ENCODE measurements around the gene PHB1. TPM values are rescaled to one million over a fixed set of nuclear protein-coding genes. Genes with fewer than 3 reads are reported as not detected.

PHB1 gene
- total RNA-seq, 1 donor: 71.7 TPM

GRCh38 chr17:49440581-49440980 lies 25.9 kb upstream of the PHB1 start:
- no peak overlapping the region for H3K4me2 ChIP-seq (ENCODE audit: insufficient read depth, low read length)
- DNase-seq (ENCODE audit: insufficient read length, low spot score, missing footprints): no peak
- TF ChIP-seq, protein P1, sequence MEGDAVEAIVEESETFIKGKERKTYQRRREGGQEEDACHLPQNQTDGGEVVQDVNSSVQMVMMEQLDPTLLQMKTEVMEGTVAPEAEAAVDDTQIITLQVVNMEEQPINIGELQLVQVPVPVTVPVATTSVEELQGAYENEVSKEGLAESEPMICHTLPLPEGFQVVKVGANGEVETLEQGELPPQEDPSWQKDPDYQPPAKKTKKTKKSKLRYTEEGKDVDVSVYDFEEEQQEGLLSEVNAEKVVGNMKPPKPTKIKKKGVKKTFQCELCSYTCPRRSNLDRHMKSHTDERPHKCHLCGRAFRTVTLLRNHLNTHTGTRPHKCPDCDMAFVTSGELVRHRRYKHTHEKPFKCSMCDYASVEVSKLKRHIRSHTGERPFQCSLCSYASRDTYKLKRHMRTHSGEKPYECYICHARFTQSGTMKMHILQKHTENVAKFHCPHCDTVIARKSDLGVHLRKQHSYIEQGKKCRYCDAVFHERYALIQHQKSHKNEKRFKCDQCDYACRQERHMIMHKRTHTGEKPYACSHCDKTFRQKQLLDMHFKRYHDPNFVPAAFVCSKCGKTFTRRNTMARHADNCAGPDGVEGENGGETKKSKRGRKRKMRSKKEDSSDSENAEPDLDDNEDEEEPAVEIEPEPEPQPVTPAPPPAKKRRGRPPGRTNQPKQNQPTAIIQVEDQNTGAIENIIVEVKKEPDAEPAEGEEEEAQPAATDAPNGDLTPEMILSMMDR (IDR thresholded peaks at IDR 0.05; ENCODE audit: extremely low read depth, low read depth, low read length): no peak
- no peaks in the 10 kb centered on the region for H4K20me1 ChIP-seq (ENCODE audit: insufficient read depth, low read length)
- no peaks in the 10 kb centered on the region for H3K79me2 ChIP-seq (ENCODE audit: insufficient read depth, low read length)
- H3K9me3 ChIP-seq (ENCODE audit: low read depth, low read length): no peaks in the 10 kb centered on the region
- no peak overlapping the region for H3K4me3 ChIP-seq (ENCODE audit: insufficient read depth, low read length)
- no peak overlapping the region for H2AFZ ChIP-seq (ENCODE audit: low read length)
- H3K27me3 ChIP-seq (ENCODE audit: insufficient read depth, low read length): peaks cover 42% of the 10 kb centered on the region
- no peak overlapping the region for H3K27ac ChIP-seq (ENCODE audit: low read depth, low read length)
- H3K36me3 ChIP-seq (ENCODE audit: insufficient read depth, low read length): no peaks in the 10 kb centered on the region
- peaks cover 10% of the 10 kb centered on the region for H3K4me1 ChIP-seq (ENCODE audit: insufficient read depth, low read length)

- no peaks in the 10 kb centered on the region for H4K20me1 ChIP-seq (ENCODE audit: insufficient read depth, low read length)
- no peak overlapping the region for H3K27ac ChIP-seq (ENCODE audit: low read depth, low read length)
- H3K27me3 ChIP-seq (ENCODE audit: insufficient read depth, low read length): peaks cover 42% of the 10 kb centered on the region
- TF ChIP-seq, protein P1 (IDR thresholded peaks at IDR 0.05; ENCODE audit: extremely low read depth, low read depth, low read length): no peak
- peaks cover 10% of the 10 kb centered on the region for H3K4me1 ChIP-seq (ENCODE audit: insufficient read depth, low read length)
- peak; percentile 89 for DNase-seq (ENCODE audit: insufficient read length, low spot score, missing footprints)
- no peak overlapping the region for H3K4me2 ChIP-seq (ENCODE audit: insufficient read depth, low read length)
- no peaks in the 10 kb centered on the region for H3K79me2 ChIP-seq (ENCODE audit: insufficient read depth, low read length)
- no peaks in the 10 kb centered on the region for H3K9me3 ChIP-seq (ENCODE audit: low read depth, low read length)
- H2AFZ ChIP-seq (ENCODE audit: low read length): no peak overlapping the region
- H3K4me3 ChIP-seq (ENCODE audit: insufficient read depth, low read length): no peak overlapping the region
- H3K36me3 ChIP-seq (ENCODE audit: insufficient read depth, low read length): no peaks in the 10 kb centered on the region
Measured at GRCh38 chr17:49439673-49440571, 25.2 kb upstream of the PHB1 start.

DNA sequence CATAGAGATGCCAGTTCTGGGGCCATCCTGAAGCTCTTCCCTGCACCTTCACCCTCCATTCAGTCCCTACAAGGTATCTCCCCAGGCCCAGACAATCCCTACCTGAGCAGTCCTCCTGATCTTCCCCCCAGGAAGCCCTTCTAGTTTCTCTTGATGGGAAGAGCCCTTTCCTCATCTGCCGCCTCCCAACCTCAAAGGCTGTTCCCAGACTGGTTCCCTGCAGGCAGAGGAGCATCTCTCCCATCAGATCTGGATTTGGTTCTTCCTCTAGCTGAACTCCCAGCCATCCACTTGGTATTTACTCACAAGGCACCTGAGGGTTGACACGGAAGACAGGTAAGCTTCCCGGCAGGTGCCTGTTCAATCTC lies 24.6 kb upstream of the PHB1 start:
- Histone ChIP-seq H3K27ac (ENCODE audit: low read depth, low read length) (no peak overlapping the region), H3K4me2 (ENCODE audit: insufficient read depth, low read length) (no peak overlapping the region), H3K4me1 (ENCODE audit: insufficient read depth, low read length) (peaks cover 10% of the 10 kb centered on the region), H3K9me3 (ENCODE audit: low read depth, low read length) (no peaks in the 10 kb centered on the region), H3K79me2 (ENCODE audit: insufficient read depth, low read length) (no peaks in the 10 kb centered on the region), H4K20me1 (ENCODE audit: insufficient read depth, low read length) (no peaks in the 10 kb centered on the region), H2AFZ (ENCODE audit: low read length) (no peak overlapping the region), H3K27me3 (ENCODE audit: insufficient read depth, low read length) (peaks cover 42% of the 10 kb centered on the region), H3K36me3 (ENCODE audit: insufficient read depth, low read length) (no peaks in the 10 kb centered on the region), H3K4me3 (ENCODE audit: insufficient read depth, low read length) (no peak overlapping the region)
- DNase-seq (ENCODE audit: insufficient read length, low spot score, missing footprints): no peak
- TF ChIP-seq, protein P1 (IDR thresholded peaks at IDR 0.05; ENCODE audit: extremely low read depth, low read depth, low read length): no peak

GRCh38 chr17:49438436-49439278 lies 24.0 kb upstream of the PHB1 start:
- Histone ChIP-seq H3K4me3 (ENCODE audit: insufficient read depth, low read length) (no peak overlapping the region), H3K4me1 (ENCODE audit: insufficient read depth, low read length) (peaks cover 10% of the 10 kb centered on the region), H2AFZ (ENCODE audit: low read length) (no peak overlapping the region), H3K4me2 (ENCODE audit: insufficient read depth, low read length) (no peak overlapping the region), H4K20me1 (ENCODE audit: insufficient read depth, low read length) (no peaks in the 10 kb centered on the region), H3K9me3 (ENCODE audit: low read depth, low read length) (no peaks in the 10 kb centered on the region), H3K79me2 (ENCODE audit: insufficient read depth, low read length) (no peaks in the 10 kb centered on the region), H3K27ac (ENCODE audit: low read depth, low read length) (no peak overlapping the region), H3K36me3 (ENCODE audit: insufficient read depth, low read length) (no peaks in the 10 kb centered on the region), H3K27me3 (ENCODE audit: insufficient read depth, low read length) (peaks cover 42% of the 10 kb centered on the region)
- TF ChIP-seq, protein P1 (IDR thresholded peaks at IDR 0.05; ENCODE audit: extremely low read depth, low read depth, low read length): no peak
- DNase-seq (ENCODE audit: insufficient read length, low spot score, missing footprints): no peak

All from osteoblast (primary cell).